HEK293T (cell line): ENCODE measurements around the gene RAPGEF5.

Source experiments
- BHLHE40 ChIP-seq: fragments of 450-650 bp; IDR thresholded peaks from 2 replicates; pipeline ENCODE4 v1.6.1; 2016; ENCODE audit warnings: mild to moderate bottlenecking, moderate library complexity, borderline replicate concordance
- CTBP1 ChIP-seq: fragments of 450-650 bp; IDR thresholded peaks from 2 replicates; pipeline ENCODE4 v1.6.1; 2016; ENCODE audit warnings: borderline replicate concordance
- FOXA1 ChIP-seq: fragments of 450-650 bp; IDR thresholded peaks from 2 replicates; pipeline ENCODE4 v1.6.1; 2016; ENCODE audit warnings: mild to moderate bottlenecking
- FOXK2 ChIP-seq: fragments of 450-650 bp; IDR thresholded peaks from 2 replicates; pipeline ENCODE4 v1.6.1; 2016; ENCODE audit warnings: mild to moderate bottlenecking
- FOXM1 ChIP-seq: fragments of 450-650 bp; IDR thresholded peaks from 2 replicates; pipeline ENCODE4 v1.6.1; 2017; ENCODE audit warnings: mild to moderate bottlenecking, borderline replicate concordance
- L3MBTL2 ChIP-seq: fragments of 450-650 bp; conservative IDR thresholded peaks from 2 replicates; pipeline ENCODE4 v1.6.1; 2016; ENCODE audit warnings: mild to moderate bottlenecking
- LEF1 ChIP-seq: fragments of 450-650 bp; IDR thresholded peaks from 2 replicates; pipeline ENCODE4 v1.6.1; 2017; ENCODE audit warnings: mild to moderate bottlenecking, borderline replicate concordance
- PKNOX1 ChIP-seq: fragments of 450-650 bp; IDR thresholded peaks from 2 replicates; pipeline ENCODE4 v1.6.1; 2016
- SP1 ChIP-seq: fragments of 450-650 bp; IDR thresholded peaks from 2 replicates; pipeline ENCODE4 v1.6.1; 2017
- SUZ12 ChIP-seq: fragments of 450-650 bp; IDR thresholded peaks from 2 replicates; pipeline ENCODE4 v1.6.1; 2016; ENCODE audit warnings: mild to moderate bottlenecking
- TARDBP ChIP-seq: fragments of 450-650 bp; IDR thresholded peaks from 2 replicates; pipeline ENCODE4 v1.6.1; 2016
- ZNF384 ChIP-seq: fragments of 450-650 bp; IDR thresholded peaks from 2 replicates; pipeline ENCODE4 v1.6.1; 2016

- TF ChIP-seq BHLHE40 (no peak), SUZ12 (no peak), FOXK2 (no peak), SP1 (no peak), FOXM1 (no peak), FOXA1 (no peak), PKNOX1 (no peak), TARDBP (no peak), ZNF384 (no peak), L3MBTL2 (no peak), CTBP1 (no peak), LEF1 (no peak)
Observed at GRCh38 chr7:22220941-22221340, 136.0 kb downstream of the RAPGEF5 start.
